GM21367 (cell line): ENCODE measurements around the gene ANKRD1.
"Not testable (repeated sequence)": the region's sequence is repeated elsewhere in the genome, so short reads cannot be mapped to it uniquely, and the experiment has no call there.

Experiments used
- ATAC-seq: cut with Tn5 transposase; IDR thresholded peaks from one replicate; pipeline ENCODE4 v1.9.1; 2021; ENCODE audit not compliant: unreplicated experiment

The ANKRD1 gene

GRCh38 chr10:90913774-90914420 is 7.0 kb downstream of the ANKRD1 start:
- ATAC-seq, result no peak

GRCh38 chr10:90912854-90913479 is 7.9 kb downstream of the ANKRD1 start:
- ATAC-seq, result no peak

GRCh38 chr10:90912174-90912573 is 8.7 kb downstream of the ANKRD1 start:
- no peak for ATAC-seq

- ATAC-seq, result peak; percentile 82
Measured at GRCh38 chr10:90911133-90912051, 9.5 kb downstream of the ANKRD1 start.

GRCh38 chr10:90906596-90906995 is 14.3 kb downstream of the ANKRD1 start:
- no peak for ATAC-seq

GRCh38 chr10:90905925-90906324 is 15.0 kb downstream of the ANKRD1 start:
- no peak for ATAC-seq

- ATAC-seq, result not testable (repeated sequence)
Measured at GRCh38 chr10:90896916-90897315, 24.0 kb downstream of the ANKRD1 start.

- ATAC-seq, result no peak
Measured at GRCh38 chr10:90893190-90893589, 27.7 kb downstream of the ANKRD1 start.

GRCh38 chr10:90890347-90890746 is 30.5 kb downstream of the ANKRD1 start:
- no peak for ATAC-seq

GRCh38 chr10:90889636-90890035 is 31.3 kb downstream of the ANKRD1 start:
- ATAC-seq, result no peak

- ATAC-seq, result no peak
Measured at GRCh38 chr10:90888387-90888786, 32.5 kb downstream of the ANKRD1 start.

- no peak for ATAC-seq
Measured at GRCh38 chr10:90887555-90887954, 33.3 kb downstream of the ANKRD1 start.

- ATAC-seq, result no peak
Measured at GRCh38 chr10:90885176-90885575, 35.7 kb downstream of the ANKRD1 start.

GRCh38 chr10:90884431-90884830 is 36.5 kb downstream of the ANKRD1 start:
- ATAC-seq, result no peak

GRCh38 chr10:90880059-90880719 is 40.7 kb downstream of the ANKRD1 start:
- not testable (repeated sequence) for ATAC-seq

GRCh38 chr10:90879062-90879461 is 41.8 kb downstream of the ANKRD1 start:
- ATAC-seq, result no peak

- ATAC-seq, result no peak
Measured at GRCh38 chr10:90872648-90873020, 48.3 kb downstream of the ANKRD1 start.

GRCh38 chr10:90871766-90872647 is 48.9 kb downstream of the ANKRD1 start, which contains the start of gene RPP30:
TSS of gene RPP30 (plus strand) at chr10:90871974. CDS start at chr10:90871987, 13 bp downstream.
- ATAC-seq, result peak; percentile 95

- ATAC-seq, result peak; percentile 48
Measured at GRCh38 chr10:90871279-90871765, 49.6 kb downstream of the ANKRD1 start.

GRCh38 chr10:90866050-90866598 is 54.8 kb downstream of the ANKRD1 start:
- ATAC-seq, result no peak
